NT2/D1 (cell line): ENCODE results near the gene RUNX2.

Experiments
- SUZ12 ChIP-seq: IDR thresholded peaks from 2 replicates; pipeline ENCODE4 v1.6.1; 2011; ENCODE audit not compliant: insufficient read length, insufficient read depth; ENCODE audit errors: extremely low read depth
- YY1 ChIP-seq: IDR thresholded peaks from 2 replicates; pipeline ENCODE4 v1.6.1; 2011; ENCODE audit not compliant: insufficient read length, insufficient read depth
- ZNF274 ChIP-seq: IDR thresholded peaks from 2 replicates; pipeline ENCODE4 v1.6.1; 2011; ENCODE audit warnings: mild to moderate bottlenecking, low read depth, low read length

DNA sequence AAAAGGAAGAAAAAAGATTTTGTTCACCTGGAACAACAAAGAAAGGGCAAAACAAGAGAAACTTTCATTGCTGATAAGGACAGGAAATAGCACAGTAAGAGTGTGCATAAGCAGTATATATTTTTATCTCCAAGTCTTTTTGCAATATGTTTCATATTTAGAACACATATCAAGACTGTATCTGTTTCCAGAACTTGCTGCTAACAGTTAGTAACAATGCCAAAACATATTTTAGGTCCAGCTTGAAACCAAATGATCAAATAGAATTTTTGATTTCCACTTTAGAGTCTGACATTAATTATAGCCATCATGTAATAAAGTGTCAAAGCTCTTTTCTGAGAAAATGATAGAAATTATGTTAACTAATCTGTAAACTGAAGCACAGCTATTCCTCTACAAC, 193.1 kb downstream of the RUNX2 start:
- TF ChIP-seq ZNF274 (no peak), YY1 (no peak), SUZ12 (no peak)
